Measurements from ENCODE around the gene BCAS3.

The BCAS3 gene

GRCh38 chr17:60675997-60676396 is 1.7 kb upstream of the BCAS3 start:
- DNase-seq (ENCODE audit: low spot score), result no peak

GRCh38 chr17:60676758-60677307 is 818 bp upstream of the BCAS3 start:
- no peak for DNase-seq (ENCODE audit: low spot score)

GRCh38 chr17:60678118-60678444 is 430 bp downstream of the BCAS3 start:
- DNase-seq (ENCODE audit: low spot score), result no peak

- DNase-seq (ENCODE audit: low spot score), result no peak
These were observed 1.6 kb downstream of the BCAS3 start for GRCh38 chr17:60679287-60679686.

GRCh38 chr17:60680754-60681153 is 3.1 kb downstream of the BCAS3 start:
- no peak for DNase-seq (ENCODE audit: low spot score)

GRCh38 chr17:60685437-60685836 is 7.8 kb downstream of the BCAS3 start:
- no peak for DNase-seq (ENCODE audit: low spot score)

GRCh38 chr17:60695960-60696359 is 18.3 kb downstream of the BCAS3 start:
- DNase-seq (ENCODE audit: low spot score), result peak; percentile 11

GRCh38 chr17:60699090-60699489 is 21.4 kb downstream of the BCAS3 start:
- DNase-seq (ENCODE audit: low spot score), result no peak

GRCh38 chr17:60704170-60704569 is 26.5 kb downstream of the BCAS3 start:
- no peak for DNase-seq (ENCODE audit: low spot score)

GRCh38 chr17:60712675-60713074 is 35.0 kb downstream of the BCAS3 start:
- no peak for DNase-seq (ENCODE audit: low spot score)

- DNase-seq (ENCODE audit: low spot score), result no peak
These were observed 36.0 kb downstream of the BCAS3 start for GRCh38 chr17:60713608-60714007.

GRCh38 chr17:60716766-60717165 is 39.1 kb downstream of the BCAS3 start:
- DNase-seq (ENCODE audit: low spot score), result no peak

- DNase-seq (ENCODE audit: low spot score), result no peak
These were observed 40.2 kb downstream of the BCAS3 start for GRCh38 chr17:60717814-60718213.

GRCh38 chr17:60720763-60721531 is 43.3 kb downstream of the BCAS3 start:
- peak; percentile 73 for DNase-seq (ENCODE audit: low spot score)

GRCh38 chr17:60724647-60725046 is 47.0 kb downstream of the BCAS3 start:
- DNase-seq (ENCODE audit: low spot score), result no peak

GRCh38 chr17:60729854-60730253 is 52.2 kb downstream of the BCAS3 start:
- DNase-seq (ENCODE audit: low spot score), result no peak

GRCh38 chr17:60730273-60730672 is 52.6 kb downstream of the BCAS3 start:
- no peak for DNase-seq (ENCODE audit: low spot score)

GRCh38 chr17:60738287-60738686 is 60.6 kb downstream of the BCAS3 start:
- no peak for DNase-seq (ENCODE audit: low spot score)

GRCh38 chr17:60740584-60740983 is 62.9 kb downstream of the BCAS3 start:
- DNase-seq (ENCODE audit: low spot score), result no peak

- DNase-seq (ENCODE audit: low spot score), result no peak
These were observed 63.4 kb downstream of the BCAS3 start for GRCh38 chr17:60741031-60741430.

- no peak for DNase-seq (ENCODE audit: low spot score)
These were observed 65.6 kb downstream of the BCAS3 start for GRCh38 chr17:60743282-60743681.

- DNase-seq (ENCODE audit: low spot score), result peak; percentile 27
These were observed 66.1 kb downstream of the BCAS3 start for GRCh38 chr17:60743799-60744198.

GRCh38 chr17:60744355-60744966 is 66.8 kb downstream of the BCAS3 start:
- peak; percentile 10 for DNase-seq (ENCODE audit: low spot score)

GRCh38 chr17:60745544-60745943 is 67.9 kb downstream of the BCAS3 start:
- no peak for DNase-seq (ENCODE audit: low spot score)
